Muscle of leg (tissue), 11 donors: ENCODE measurements around the gene LHX3. TPM values are rescaled to one million over a fixed set of nuclear protein-coding genes. Genes with fewer than 3 reads are reported as not detected.

ENCODE experiments used
- DNase-seq: peaks from one replicate; pipeline ENCODE4 v3.0.0; 2013
- H3K27ac ChIP-seq: one replicate; pipeline ENCODE4 v1.5.1; 2013; ENCODE audit warnings: mild to moderate bottlenecking, low read length, control low read depth
- H3K27me3 ChIP-seq: one replicate; pipeline ENCODE4 v1.6.1; 2013; ENCODE audit warnings: low read length; ENCODE audit not compliant: control insufficient read depth, insufficient read depth
- H3K36me3 ChIP-seq: one replicate; pipeline ENCODE4 v1.6.1; 2013; ENCODE audit warnings: low read length; ENCODE audit not compliant: control insufficient read depth, insufficient read depth
- H3K4me1 ChIP-seq: one replicate; pipeline ENCODE4 v1.6.1; 2013; ENCODE audit warnings: low read length; ENCODE audit not compliant: control insufficient read depth, insufficient read depth
- H3K4me3 ChIP-seq: one replicate; pipeline ENCODE4 v1.5.1; 2013; ENCODE audit warnings: low read length, control low read depth
- H3K9me3 ChIP-seq: replicated peaks from 2 replicates; pipeline ENCODE4 v1.6.1; 2013; ENCODE audit warnings: low read depth, low read length; ENCODE audit not compliant: control insufficient read depth
- WGBS: methylation state at CpG from one replicate; pipeline ENCODE4 v1.1.5; 2013; ENCODE audit warnings: missing lambda C conversion rate; ENCODE audit not compliant: insufficient coverage; 5-methylcytosine and 5-hydroxymethylcytosine counted together
- polyA plus RNA-seq, 8 donors: library from polyadenylated mRNA; unstranded; fragments of 120-200 nt; gene quantifications; one replicate each; pipeline versions ENCODE4 v1.2.1 to v1.2.3, GENCODE V29; 2013; ENCODE audit warnings: inconsistent platforms in 1 of 8, low replicate concordance in 1 of 8; ENCODE audit not compliant: insufficient read length in 8 of 8, insufficient read depth in 1 of 8
- total RNA-seq: library from RNA; stranded (reverse); fragments of 120-200 nt; gene quantifications from one replicate; pipeline ENCODE4 v1.2.4, GENCODE V29; 2013

The LHX3 gene
- total and polyA plus RNA-seq, 9 donors = 0.24 TPM; not detected in 8

DNA sequence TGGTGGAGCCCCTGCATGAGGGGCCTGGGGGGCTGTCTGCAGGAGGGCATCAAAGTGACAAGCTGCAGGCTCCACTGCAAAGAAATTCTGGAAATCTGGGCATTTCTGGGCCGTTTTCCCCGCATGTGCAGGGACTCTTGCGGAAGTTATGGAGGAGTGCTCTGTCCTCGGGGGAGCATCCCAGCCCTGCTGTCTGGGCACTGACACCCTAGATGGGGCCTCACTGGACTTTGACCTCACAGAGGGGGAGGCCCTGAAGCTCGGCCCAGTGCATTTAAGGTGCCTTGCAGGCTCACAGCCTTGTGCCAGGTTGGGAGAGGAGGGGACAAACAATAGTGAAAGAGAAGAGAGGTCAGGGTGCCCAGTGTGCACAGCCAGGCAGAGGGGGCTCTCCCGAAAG, 35.4 kb downstream of the LHX3 start:
- DNase-seq = no peak
- 58% methylated on average over 5 of the region's 6 CpGs for WGBS
- H3K4me1 ChIP-seq = peaks cover 8% of the 10 kb centered on the region
- no peaks in the 10 kb centered on the region for H3K9me3 ChIP-seq
- H3K36me3 ChIP-seq = no peaks in the 10 kb centered on the region
- no peak overlapping the region for H3K27ac ChIP-seq
- H3K4me3 ChIP-seq = no peak overlapping the region
- H3K27me3 ChIP-seq = peaks cover 24% of the 10 kb centered on the region

- no CpG with 5 or more reads among the region's 1 CpG for WGBS
- Histone ChIP-seq H3K4me3 (no peak overlapping the region), H3K27me3 (peaks cover 14% of the 10 kb centered on the region), H3K36me3 (no peaks in the 10 kb centered on the region), H3K27ac (no peak overlapping the region), H3K4me1 (no peaks in the 10 kb centered on the region), H3K9me3 (no peaks in the 10 kb centered on the region)
- DNase-seq = no peak
These were observed 41.6 kb downstream of the LHX3 start for GRCh38 chr9:136163248-136163850.

DNA sequence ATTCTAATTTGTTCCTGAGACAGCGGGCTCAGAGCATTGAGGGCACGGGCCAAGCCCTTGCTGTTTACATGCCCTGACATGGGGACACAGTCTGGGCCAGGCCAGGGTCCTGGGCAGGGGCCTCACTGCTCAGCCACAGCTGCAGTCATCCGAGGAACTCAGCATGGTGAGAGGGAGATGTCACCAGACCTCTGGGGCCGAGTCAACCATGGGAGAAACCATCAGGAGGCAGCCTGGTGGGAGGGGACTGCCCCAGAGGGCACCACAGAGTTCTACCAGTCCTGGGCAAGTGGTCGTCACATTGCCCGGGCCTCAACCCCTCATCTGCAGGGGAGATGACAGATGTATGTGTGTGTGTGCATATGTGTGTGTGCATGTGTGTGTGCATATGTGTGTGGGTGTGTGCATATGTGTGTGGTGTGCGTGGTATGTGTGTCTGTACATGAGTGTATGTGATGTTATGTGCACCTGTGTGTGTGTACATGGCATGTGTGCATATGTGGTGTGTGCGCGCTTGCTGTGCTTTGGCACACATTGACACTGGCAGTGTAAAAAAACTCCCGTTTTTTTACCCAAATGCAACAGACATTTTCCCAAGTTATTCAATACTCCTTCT, 43.8 kb downstream of the LHX3 start:
- no peak for DNase-seq
- Histone ChIP-seq H3K27me3 (peaks cover 35% of the 10 kb centered on the region), H3K27ac (no peak overlapping the region), H3K4me1 (no peaks in the 10 kb centered on the region), H3K4me3 (no peak overlapping the region), H3K9me3 (no peaks in the 10 kb centered on the region), H3K36me3 (no peaks in the 10 kb centered on the region)
- WGBS = 36% methylated on average over 7 of the region's 10 CpGs

- no peak overlapping the region for H3K4me3 ChIP-seq
- WGBS = 40% methylated on average over 6 of the region's 12 CpGs
- no peaks in the 10 kb centered on the region for H3K4me1 ChIP-seq
- peaks cover 42% of the 10 kb centered on the region for H3K27me3 ChIP-seq
- H3K9me3 ChIP-seq = no peaks in the 10 kb centered on the region
- H3K36me3 ChIP-seq = no peaks in the 10 kb centered on the region
- H3K27ac ChIP-seq = no peak overlapping the region
- DNase-seq = no peak
These were observed 44.5 kb downstream of the LHX3 start for GRCh38 chr9:136160381-136160841.

DNA sequence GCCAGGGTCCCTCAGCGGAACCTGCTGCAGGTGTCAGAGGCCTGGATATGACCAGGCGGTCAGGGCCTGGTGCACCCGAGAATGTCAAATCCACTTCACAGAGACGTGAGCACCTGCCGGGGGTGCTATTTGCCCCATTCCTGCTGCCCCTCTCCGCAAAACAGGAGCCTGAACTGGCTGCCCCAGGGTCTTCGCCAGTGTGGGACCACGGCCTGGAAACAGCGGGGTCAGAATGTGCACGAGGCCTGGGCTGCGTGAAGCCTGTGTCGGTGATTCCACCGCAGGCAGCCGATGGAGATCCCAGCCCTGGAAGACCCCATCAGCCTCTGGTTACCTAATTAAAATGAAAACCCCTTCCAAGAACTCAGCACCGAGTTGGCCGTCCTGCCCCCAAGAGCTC, 45.1 kb downstream of the LHX3 start:
- no peak for DNase-seq
- no peak overlapping the region for H3K4me3 ChIP-seq
- H3K9me3 ChIP-seq = no peaks in the 10 kb centered on the region
- no peaks in the 10 kb centered on the region for H3K36me3 ChIP-seq
- H3K4me1 ChIP-seq = no peaks in the 10 kb centered on the region
- H3K27ac ChIP-seq = no peak overlapping the region
- WGBS = 77% methylated on average over 16 of the region's 16 CpGs
- peaks cover 48% of the 10 kb centered on the region for H3K27me3 ChIP-seq

DNA sequence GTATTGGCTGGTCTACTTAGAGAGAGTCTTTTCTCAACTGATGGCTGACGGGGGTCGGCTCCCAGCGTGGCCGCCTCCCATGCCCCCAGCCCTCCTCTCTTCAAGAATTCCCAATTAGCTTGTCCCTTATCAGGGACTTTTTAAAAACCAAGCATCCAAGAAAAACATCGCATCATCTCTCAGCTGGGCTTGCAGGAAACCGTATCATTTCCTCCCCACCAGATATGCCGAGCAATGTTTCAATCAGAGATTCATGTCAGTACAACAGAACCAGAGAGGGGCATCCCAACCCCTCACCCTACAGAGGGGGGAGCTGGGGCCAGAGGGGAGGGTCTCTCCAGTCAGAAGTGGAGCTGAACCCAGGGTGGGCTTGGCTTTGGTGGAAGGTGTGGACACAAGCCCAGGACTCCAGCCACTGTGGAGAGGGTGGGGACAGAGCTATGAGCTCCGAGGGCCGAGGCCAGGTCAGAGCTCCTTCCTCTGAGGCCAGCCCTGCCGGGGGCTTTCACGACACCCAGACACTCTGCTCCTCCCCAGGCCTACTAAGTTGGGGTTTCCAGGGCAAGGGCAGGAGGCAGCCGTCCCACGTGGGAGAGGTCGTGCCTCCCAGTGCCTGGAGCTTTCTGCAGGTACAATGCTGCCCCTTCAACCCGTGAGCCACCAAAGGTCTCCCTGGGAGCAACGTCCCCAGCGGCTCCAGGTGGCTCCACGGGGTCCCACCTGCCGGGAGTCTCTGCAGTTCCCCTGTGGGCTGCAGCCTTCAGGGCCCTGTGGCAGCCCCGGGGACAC, 47.3 kb downstream of the LHX3 start:
- no peak overlapping the region for H3K27ac ChIP-seq
- peaks cover 52% of the 10 kb centered on the region for H3K27me3 ChIP-seq
- H3K4me3 ChIP-seq = no peak overlapping the region
- no peak for DNase-seq
- no peaks in the 10 kb centered on the region for H3K36me3 ChIP-seq
- no peaks in the 10 kb centered on the region for H3K9me3 ChIP-seq
- WGBS = 59% methylated on average over 17 of the region's 20 CpGs
- no peaks in the 10 kb centered on the region for H3K4me1 ChIP-seq

GRCh38 chr9:136156209-136157120, 48.5 kb downstream of the LHX3 start:
- H3K4me3 ChIP-seq = no peak overlapping the region
- peaks cover 53% of the 10 kb centered on the region for H3K27me3 ChIP-seq
- 12% methylated on average over 32 of the region's 42 CpGs for WGBS
- no peaks in the 10 kb centered on the region for H3K9me3 ChIP-seq
- no peaks in the 10 kb centered on the region for H3K4me1 ChIP-seq
- no peak overlapping the region for H3K27ac ChIP-seq
- DNase-seq = no peak
- no peaks in the 10 kb centered on the region for H3K36me3 ChIP-seq

DNA sequence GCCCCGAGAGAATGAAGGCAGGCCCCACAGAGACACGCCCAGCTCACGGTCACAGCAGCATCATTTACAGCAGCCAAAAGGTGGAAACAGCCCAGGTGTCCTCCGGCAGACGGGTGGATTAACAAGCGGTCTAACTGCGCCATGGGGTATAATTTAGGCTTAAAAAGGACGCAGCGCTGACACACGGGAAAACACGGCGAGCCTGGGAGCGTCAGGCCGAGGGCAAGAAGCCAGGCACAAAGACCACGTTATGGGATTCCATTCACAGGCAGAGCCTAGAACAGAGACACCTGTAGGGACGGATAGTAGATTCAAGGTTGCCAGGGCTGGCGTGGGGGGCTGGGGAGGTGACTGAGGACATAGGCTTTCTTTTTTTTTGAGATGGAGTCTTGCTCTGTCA, 49.4 kb downstream of the LHX3 start:
- H3K27me3 ChIP-seq = peaks cover 54% of the 10 kb centered on the region
- DNase-seq = no peak
- H3K9me3 ChIP-seq = no peaks in the 10 kb centered on the region
- no peaks in the 10 kb centered on the region for H3K36me3 ChIP-seq
- no peak overlapping the region for H3K27ac ChIP-seq
- H3K4me3 ChIP-seq = no peak overlapping the region
- WGBS = 71% methylated on average over 16 of the region's 17 CpGs
- no peaks in the 10 kb centered on the region for H3K4me1 ChIP-seq

GRCh38 chr9:136154943-136155342, 50.0 kb downstream of the LHX3 start:
- DNase-seq = no peak
- WGBS = 88% methylated on average over 12 of the region's 14 CpGs
- no peak overlapping the region for H3K4me3 ChIP-seq
- no peaks in the 10 kb centered on the region for H3K4me1 ChIP-seq
- H3K36me3 ChIP-seq = no peaks in the 10 kb centered on the region
- no peak overlapping the region for H3K27ac ChIP-seq
- H3K9me3 ChIP-seq = no peaks in the 10 kb centered on the region
- peaks cover 55% of the 10 kb centered on the region for H3K27me3 ChIP-seq
